HEK293 (cell line): ENCODE data around the gene LDLRAD2.

Experiments used
- CTCF ChIA-PET: fragments of 350-600 bp; formaldehyde crosslinking; extraction: SDS; loops from one replicate; lab custom pipeline; 2021; ENCODE audit warnings: antibody characterized with exemption; lab: Yijun Ruan, JAX
- POLR2A ChIA-PET: fragments of 300-600 bp; formaldehyde crosslinking; extraction: SDS; loops from one replicate; lab custom pipeline; 2020; ENCODE audit warnings: antibody characterized with exemption, inconsistent platforms; lab: Yijun Ruan, JAX
- H3K27ac ChIP-seq: fragments of 200-500 bp; sonication (Bioruptor generic); 2 replicates; pipeline ENCODE4 v1.5.1; 2014; ENCODE audit warnings: low read depth, low read length, control low read depth, inconsistent platforms; ENCODE audit errors: extremely low read depth
- H3K36me3 ChIP-seq, 2 experiments: fragments of 200-500 bp in 1 of 2; sonication (Bioruptor generic) in 1 of 2; 1 replicate in 1 of 2; 2 replicates in 1 of 2; pipeline ENCODE4 v1.5.1; 2014 to 2017; ENCODE audit warnings: inconsistent platforms in 2 of 2, low read length in 2 of 2; ENCODE audit not compliant: control insufficient read depth in 2 of 2, insufficient read depth in 1 of 2
- H3K4me1 ChIP-seq: fragments of 200-500 bp; sonication (Bioruptor generic); 2 replicates; pipeline ENCODE4 v1.5.1; 2014; ENCODE audit warnings: mild to moderate bottlenecking, low read length, inconsistent platforms; ENCODE audit not compliant: control insufficient read depth, insufficient read depth
- H3K4me3 ChIP-seq: 2 replicates; pipeline ENCODE4 v1.5.1; 2011; ENCODE audit warnings: low read depth, mild to moderate bottlenecking, control low read depth, low read length, moderate library complexity
- H3K9me3 ChIP-seq: fragments of 200-500 bp; sonication (Bioruptor generic); 2 replicates; pipeline ENCODE4 v1.5.1; 2014; ENCODE audit warnings: low read depth, low read length, inconsistent platforms; ENCODE audit not compliant: control insufficient read depth, insufficient read depth
- ATF2 ChIP-seq: fragments of 450-650 bp; formaldehyde crosslinking; IDR thresholded peaks from 2 replicates; pipeline ENCODE4 v1.5.1; 2016; ENCODE audit warnings: missing biosample characterization, missing genetic modification characterization, low read depth
- BCL6B ChIP-seq: fragments of 450-650 bp; formaldehyde crosslinking; IDR thresholded peaks from 2 replicates; pipeline ENCODE4 v1.5.1; 2017; ENCODE audit warnings: missing biosample characterization, missing genetic modification characterization
- PRDM10 ChIP-seq: fragments of 450-650 bp; formaldehyde crosslinking; IDR thresholded peaks from 2 replicates; pipeline ENCODE4 v1.5.1; 2016; ENCODE audit warnings: missing biosample characterization, missing genetic modification characterization
- TRIM28 ChIP-seq: IDR thresholded peaks from 2 replicates; pipeline ENCODE4 v1.6.1; 2011; ENCODE audit warnings: low read length, control low read depth, borderline replicate concordance
- ZBTB11 ChIP-seq: fragments of 450-650 bp; formaldehyde crosslinking; conservative IDR thresholded peaks from 2 replicates; pipeline ENCODE4 v1.5.1; 2016; ENCODE audit warnings: low read depth, missing biosample characterization, missing genetic modification characterization
- ZBTB17 ChIP-seq: fragments of 450-650 bp; formaldehyde crosslinking; IDR thresholded peaks from 2 replicates; pipeline ENCODE4 v1.5.1; 2016; ENCODE audit warnings: missing biosample characterization, missing genetic modification characterization
- ZNF221 ChIP-seq: fragments of 450-650 bp; formaldehyde crosslinking; IDR thresholded peaks from 2 replicates; pipeline ENCODE4 v1.5.1; 2017; ENCODE audit warnings: missing biosample characterization, missing genetic modification characterization, borderline replicate concordance
- ZNF311 ChIP-seq: fragments of 450-650 bp; formaldehyde crosslinking; IDR thresholded peaks from 2 replicates; pipeline ENCODE4 v1.5.1; 2017; ENCODE audit warnings: missing biosample characterization, missing genetic modification characterization, borderline replicate concordance
- ZNF366 ChIP-seq: fragments of 450-650 bp; formaldehyde crosslinking; conservative IDR thresholded peaks from 2 replicates; pipeline ENCODE4 v1.5.1; 2016; ENCODE audit warnings: missing biosample characterization, missing genetic modification characterization
- ZNF501 ChIP-seq: fragments of 450-650 bp; formaldehyde crosslinking; IDR thresholded peaks from 2 replicates; pipeline ENCODE4 v1.5.1; 2016; ENCODE audit warnings: missing biosample characterization, missing genetic modification characterization
- ZNF513 ChIP-seq: fragments of 450-650 bp; IDR thresholded peaks from 2 replicates; pipeline ENCODE4 v1.5.1; 2018; ENCODE audit warnings: missing biosample characterization, missing genetic modification characterization
- ZNF549 ChIP-seq: fragments of 450-650 bp; IDR thresholded peaks from 2 replicates; pipeline ENCODE4 v1.5.1; 2018; ENCODE audit warnings: missing biosample characterization, missing genetic modification characterization, mild to moderate bottlenecking, inconsistent platforms, moderate library complexity
- ZNF555 ChIP-seq: fragments of 450-650 bp; formaldehyde crosslinking; conservative IDR thresholded peaks from 2 replicates; pipeline ENCODE4 v1.5.1; 2017; ENCODE audit warnings: missing biosample characterization, mild to moderate bottlenecking, missing genetic modification characterization, inconsistent platforms
- ZNF629 ChIP-seq: fragments of 450-650 bp; formaldehyde crosslinking; IDR thresholded peaks from 2 replicates; pipeline ENCODE4 v1.5.1; 2017; ENCODE audit warnings: missing biosample characterization, missing genetic modification characterization
- ZNF658 ChIP-seq: fragments of 450-650 bp; formaldehyde crosslinking; IDR thresholded peaks from 2 replicates; pipeline ENCODE4; 2016; ENCODE audit warnings: missing biosample characterization, missing genetic modification characterization
- ZNF747 ChIP-seq: fragments of 450-650 bp; formaldehyde crosslinking; IDR thresholded peaks from 2 replicates; pipeline ENCODE4 v1.5.1; 2016; ENCODE audit warnings: missing biosample characterization, missing genetic modification characterization
- ZNF777 ChIP-seq: fragments of 450-650 bp; formaldehyde crosslinking; IDR thresholded peaks from 2 replicates; pipeline ENCODE4 v1.5.1; 2017; ENCODE audit warnings: missing biosample characterization, missing genetic modification characterization, borderline replicate concordance
- ZNF830 ChIP-seq: fragments of 450-650 bp; IDR thresholded peaks from 2 replicates; pipeline ENCODE4 v1.5.0; 2018; ENCODE audit warnings: missing biosample characterization, missing genetic modification characterization, low read depth, mild to moderate bottlenecking, moderate library complexity
- ZSCAN16 ChIP-seq: fragments of 450-650 bp; formaldehyde crosslinking; IDR thresholded peaks from 2 replicates; pipeline ENCODE4 v1.5.1; 2016; ENCODE audit warnings: missing biosample characterization, missing genetic modification characterization

LDLRAD2 gene

GRCh38 chr1:21861602-21862429 is 49.8 kb downstream of the LDLRAD2 start (continued):
- no peak for TF ChIP-seq ZNF311

- Histone ChIP-seq H3K27ac (no peak overlapping the region), H3K4me3 (no peak overlapping the region), H3K9me3 (no peaks in the 10 kb centered on the region), H3K36me3 (peaks cover 0 to 43% of the 10 kb centered on the region in 2 experiments; a peak in 1 of 3 replicates), H3K4me1 (no peaks in the 10 kb centered on the region)
- TF ChIP-seq PRDM10 (tag by site-specific recombination) (no peak), ZNF555 (tag by site-specific recombination) (no peak), ZNF501 (tag by site-specific recombination) (no peak), ZNF549 (tag by site-specific recombination) (no peak), ZNF311 (no peak), ZNF513 (tag by site-specific recombination) (no peak), ATF2 (tag by site-specific recombination) (no peak), ZNF221 (tag by site-specific recombination) (no peak), BCL6B (no peak), ZNF658 (no peak)
- ChIA-PET POLR2A (interaction anchor here (0.7 kb wide), 1 partner anchor 17 kb away, joined by 3 read pairs; no protein-coding TSS in a partner anchor), CTCF (interaction anchor here (0.6 kb wide), 2 partner anchors 134 to 139 kb away, joined by 3 read pairs; no protein-coding TSS in a partner anchor)
These were observed 51.9 kb downstream of the LDLRAD2 start for GRCh38 chr1:21863981-21864380.

GRCh38 chr1:21864730-21865129 is 52.7 kb downstream of the LDLRAD2 start:
- Histone ChIP-seq H3K27ac (no peak overlapping the region), H3K36me3 (peaks cover 0 to 37% of the 10 kb centered on the region in 2 experiments; a peak in 1 of 3 replicates)
- CTCF ChIA-PET, result interaction anchor here (0.6 kb wide), 1 partner anchor 86 kb away, joined by 4 read pairs; no protein-coding TSS in a partner anchor
- TF ChIP-seq ZNF629 (no peak), ZNF549 (tag by site-specific recombination) (no peak), ZBTB17 (tag by site-specific recombination) (no peak), ZNF366 (tag by site-specific recombination) (no peak), ZNF830 (no peak), TRIM28 (no peak), ZNF747 (tag by site-specific recombination) (no peak), ZNF777 (no peak), ZSCAN16 (tag by site-specific recombination) (no peak), ZBTB11 (no peak)

More at GRCh38 chr1:21864730-21865129, 52.7 kb downstream of the LDLRAD2 start:
- no peaks in the 10 kb centered on the region for H3K9me3 ChIP-seq
- no peak overlapping the region for H3K4me3 ChIP-seq
- no peaks in the 10 kb centered on the region for H3K4me1 ChIP-seq
- POLR2A ChIA-PET, result no interaction called here
